Measurements from ENCODE around the gene TUBGCP2. TPM values are rescaled to one million over a fixed set of nuclear protein-coding genes. Genes with fewer than 3 reads are reported as not detected.

TUBGCP2 gene
- total and polyA plus RNA-seq, 2 experiments from 2014 or later: 52.3 to 70.2 TPM

- Histone ChIP-seq H3K27me3 (no peaks in the 10 kb centered on the region), H3K36me3 (no peaks in the 10 kb centered on the region), H3K4me3 (no peak overlapping the region), H3K4me1 (ENCODE audit: low read depth) (peaks cover 5% of the 10 kb centered on the region), H3K27ac (no peak overlapping the region), H3K9me3 (ENCODE audit: low read depth) (no peaks in the 10 kb centered on the region)
- DNase-seq (ENCODE audit: low read depth in 1 of 2, low spot score in 1 of 2): peak in 1 of 2 donors; percentile 45
- no peak for TF ChIP-seq CTCF (IDR thresholded peaks at IDR 0.05; ENCODE audit: low read depth, low read length)
Measured at GRCh38 chr10:133247681-133248333, 60.9 kb downstream of the TUBGCP2 start.

DNA sequence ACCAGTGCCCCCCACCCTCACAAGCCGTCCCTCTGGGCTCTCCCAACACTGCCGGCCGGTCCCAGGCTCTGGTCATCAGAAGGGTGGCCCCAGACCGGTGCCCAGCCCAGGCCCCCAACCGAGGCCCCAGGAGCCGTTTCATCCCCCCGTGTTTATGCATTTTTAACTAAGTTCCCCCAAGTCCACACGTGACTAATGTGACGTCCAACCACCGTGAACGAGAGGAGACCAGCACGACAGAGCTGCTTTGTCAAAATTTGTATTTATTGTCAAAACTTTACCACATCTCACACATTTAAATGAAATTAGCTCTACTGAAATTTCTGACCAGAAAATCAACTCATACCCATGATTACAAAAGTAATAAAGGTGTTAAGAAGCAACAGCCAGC is 62.4 kb downstream of the TUBGCP2 start:
- Histone ChIP-seq H3K27me3 (no peaks in the 10 kb centered on the region), H3K4me1 (ENCODE audit: low read depth) (peaks cover 5% of the 10 kb centered on the region), H3K27ac (no peak overlapping the region), H3K36me3 (no peaks in the 10 kb centered on the region), H3K9me3 (ENCODE audit: low read depth) (no peaks in the 10 kb centered on the region), H3K4me3 (no peak overlapping the region)
- no peak for DNase-seq (ENCODE audit: low read depth in 1 of 2, low spot score in 1 of 2)
- no peak for TF ChIP-seq CTCF (IDR thresholded peaks at IDR 0.05; ENCODE audit: low read depth, low read length)

- DNase-seq (ENCODE audit: low read depth in 1 of 2, low spot score in 1 of 2): peak; percentile 26 to 56
- H3K4me1 ChIP-seq (ENCODE audit: low read depth): peaks cover 5% of the 10 kb centered on the region
- no peaks in the 10 kb centered on the region for H3K9me3 ChIP-seq (ENCODE audit: low read depth)
- TF ChIP-seq CTCF (IDR thresholded peaks at IDR 0.05; ENCODE audit: low read depth, low read length): no peak
- H3K27ac ChIP-seq: no peak overlapping the region
- H3K27me3 ChIP-seq: no peaks in the 10 kb centered on the region
- no peak overlapping the region for H3K4me3 ChIP-seq
- H3K36me3 ChIP-seq: no peaks in the 10 kb centered on the region
Measured at GRCh38 chr10:133245439-133246235, 63.0 kb downstream of the TUBGCP2 start.

DNA sequence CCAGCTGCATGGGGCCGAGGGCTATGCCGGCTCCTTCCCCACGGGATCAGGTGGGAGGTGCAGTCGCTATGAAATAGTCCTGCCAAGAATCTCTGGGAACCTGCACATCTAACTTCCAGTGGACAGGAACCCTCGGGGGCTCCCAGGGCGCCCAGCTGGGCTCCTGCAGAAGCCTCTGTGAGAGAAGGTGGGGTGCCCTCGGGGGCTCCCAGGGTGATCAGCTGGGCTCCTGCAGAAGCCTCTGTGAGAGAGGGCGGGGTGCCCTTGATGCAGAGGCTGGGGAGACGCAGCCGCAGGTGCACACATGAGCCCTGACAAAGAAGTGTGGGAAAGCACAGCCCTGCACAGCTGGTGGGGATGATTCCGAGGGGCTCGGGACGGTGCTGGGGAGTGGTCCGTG is 65.1 kb downstream of the TUBGCP2 start:
- Histone ChIP-seq H3K36me3 (no peaks in the 10 kb centered on the region), H3K27ac (no peak overlapping the region), H3K4me1 (ENCODE audit: low read depth) (peaks cover 5% of the 10 kb centered on the region), H3K27me3 (peaks cover 13% of the 10 kb centered on the region), H3K4me3 (no peak overlapping the region), H3K9me3 (ENCODE audit: low read depth) (no peaks in the 10 kb centered on the region)
- no peak for DNase-seq (ENCODE audit: low read depth in 1 of 2, low spot score in 1 of 2)
- TF ChIP-seq CTCF (IDR thresholded peaks at IDR 0.05; ENCODE audit: low read depth, low read length): no peak

DNA sequence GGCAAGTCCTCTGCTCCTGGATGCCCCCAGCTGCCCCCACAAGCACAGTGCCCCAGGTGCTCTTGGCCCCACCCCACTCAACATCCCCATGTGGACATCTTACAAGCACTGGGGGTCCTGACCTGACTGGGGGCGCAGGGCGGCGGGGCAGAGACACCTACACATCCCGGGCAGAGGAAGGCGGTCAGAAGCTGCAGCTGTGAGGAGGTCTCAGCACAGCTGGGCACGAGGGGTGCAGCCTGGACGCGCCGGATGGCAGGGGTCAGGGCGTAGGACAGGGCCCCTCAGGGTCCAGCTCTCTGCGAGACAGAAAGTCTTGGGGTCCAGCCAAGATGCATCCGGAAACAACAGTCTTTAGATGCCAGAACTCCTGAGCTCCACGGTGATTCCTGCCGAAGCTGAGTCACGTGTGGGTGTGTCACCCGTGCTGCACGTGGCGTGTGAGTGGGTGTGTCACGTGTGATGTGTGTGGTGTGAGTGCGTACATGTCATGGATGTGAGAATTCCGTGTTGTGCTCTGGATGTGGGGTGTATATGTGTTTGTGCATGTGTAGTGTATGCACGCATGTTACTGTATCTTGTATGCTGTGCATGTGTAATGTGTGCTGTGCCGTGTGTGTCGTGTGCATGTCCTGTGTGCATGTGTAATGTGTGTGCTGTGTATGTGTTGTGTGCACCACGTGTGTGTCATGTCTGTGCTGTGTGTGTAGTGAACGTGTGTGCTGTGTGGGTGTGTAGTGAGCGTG is 65.9 kb downstream of the TUBGCP2 start:
- H3K4me1 ChIP-seq (ENCODE audit: low read depth): peaks cover 5% of the 10 kb centered on the region
- DNase-seq (ENCODE audit: low read depth in 1 of 2, low spot score in 1 of 2): peak in 1 of 2 donors; percentile 17
- no peaks in the 10 kb centered on the region for H3K36me3 ChIP-seq
- H3K4me3 ChIP-seq: no peak overlapping the region
- TF ChIP-seq CTCF (IDR thresholded peaks at IDR 0.05; ENCODE audit: low read depth, low read length): no peak
- no peaks in the 10 kb centered on the region for H3K9me3 ChIP-seq (ENCODE audit: low read depth)
- peaks cover 21% of the 10 kb centered on the region for H3K27me3 ChIP-seq
- no peak overlapping the region for H3K27ac ChIP-seq

Measured in cardiac muscle cell (in vitro differentiated cells and primary cell).